ENCODE measurements around the gene DHRS2. TPM values are rescaled to one million over a fixed set of nuclear protein-coding genes. Genes with fewer than 3 reads are reported as not detected.
"Not testable (repeated sequence)": the region's sequence is repeated elsewhere in the genome, so short reads cannot be mapped to it uniquely, and the experiment has no call there.

DHRS2 gene
- total and polyA plus RNA-seq, 2 of the 13 experiments (the other 11 are each of a cell fraction or from before 2014, with no cell fraction given), result 1,621 to 3,021 TPM

GRCh38 chr14:23637655-23638413, 1.7 kb downstream of the DHRS2 start (continued):
- TF ChIP-seq ZNF781 (CRISPR knock-in tag; IDR thresholded peaks at IDR 0.05; ENCODE audit: borderline replicate concordance, not compliant biosample characterization), result peak; percentile 49
- TF ChIP-seq PHF8 (CRISPR knock-in tag; IDR thresholded peaks at IDR 0.05), result peak; percentile 58; the same call in 1 of the 2 replicates
- 0 out of 2 replicates have a peak, but pooled peaks have one; percentile 45 for TF ChIP-seq ZFP1 (CRISPR knock-in tag; IDR thresholded peaks at IDR 0.05)
- TF ChIP-seq ZNF251 (CRISPR knock-in tag; IDR thresholded peaks at IDR 0.05), result peak; percentile 53; the same call in 1 of the 2 replicates
- TF ChIP-seq POLR2AphosphoS2 (IDR thresholded peaks at IDR 0.05; ENCODE audit: low read depth, low read length), result peak; percentile 79
- peak; percentile 10; the same call in 1 of the 2 replicates for TF ChIP-seq SMC3 (IDR thresholded peaks at IDR 0.05; ENCODE audit: low read length)
- peak; percentile 25; the same call in 1 of the 2 replicates for TF ChIP-seq EEA1 (CRISPR knock-in tag; IDR thresholded peaks at IDR 0.05; ENCODE audit: borderline replicate concordance)
- TF ChIP-seq ZNF124 (CRISPR knock-in tag; IDR thresholded peaks at IDR 0.05), result peak; percentile 58; the same call in 1 of the 2 replicates
- peak; percentile 22; the same call in 1 of the 2 replicates for TF ChIP-seq KLF11 (CRISPR knock-in tag; IDR thresholded peaks at IDR 0.05)
- 0 out of 2 replicates have a peak, but pooled peaks have one; percentile 46 for TF ChIP-seq DDIT3 (CRISPR knock-in tag; IDR thresholded peaks at IDR 0.05)
- peak; percentile 81; the same call in 1 of the 2 replicates for TF ChIP-seq HMGXB3 (CRISPR knock-in tag; IDR thresholded peaks at IDR 0.05; ENCODE audit: borderline replicate concordance)
- not testable (repeated sequence) for TF ChIP-seq HNF1A (IDR thresholded peaks at IDR 0.05; ENCODE audit: low read depth)
- TF ChIP-seq HNF1A (CRISPR knock-in tag; IDR thresholded peaks at IDR 0.05; ENCODE audit: borderline replicate concordance), result 0 out of 2 replicates have a peak, but pooled peaks have one; percentile 38
- peak; percentile 63 for TF ChIP-seq SMYD3 (CRISPR knock-in tag; IDR thresholded peaks at IDR 0.05)
- TF ChIP-seq NCOA2 (CRISPR knock-in tag; IDR thresholded peaks at IDR 0.05), result peak; percentile 58; the same call in 1 of the 2 replicates
- TF ChIP-seq ELF1 (CRISPR knock-in tag; IDR thresholded peaks at IDR 0.05), result peak; percentile 15; the same call in 1 of the 2 replicates
- peak; percentile 36 for TF ChIP-seq FOSL2 (CRISPR knock-in tag; IDR thresholded peaks at IDR 0.05)
- peak; percentile 50; the same call in 1 of the 2 replicates for TF ChIP-seq FOXO1 (CRISPR knock-in tag; IDR thresholded peaks at IDR 0.05)
- TF ChIP-seq SAFB2 (CRISPR knock-in tag; IDR thresholded peaks at IDR 0.05; ENCODE audit: borderline replicate concordance, low read depth), result peak; percentile 5; the same call in 1 of the 2 replicates
- peak; percentile 81 to 87 for TF ChIP-seq MAFK (conservative IDR thresholded peaks at IDR 0.05 in 1 of 2, IDR thresholded peaks at IDR 0.05 in 1 of 2; ENCODE audit: low read length in 2 of 2)
- peak; percentile 29; the same call in 1 of the 2 replicates for TF ChIP-seq ZNF33B (CRISPR knock-in tag; IDR thresholded peaks at IDR 0.05)

Data from HepG2 (cell line).